Measurements from ENCODE around the gene MYPOP.

MYPOP gene

GRCh38 chr19:45882652-45883585, 19.5 kb downstream of the MYPOP start:
- peaks cover 35 to 71% (median 63%) of the 10 kb centered on the region in 10 experiments for H3K4me1 ChIP-seq
- peak overlapping the region in 9 of 11 experiments; percentile 23 to 67 (median 53); a peak in 14 of 22 replicates for H3K9ac ChIP-seq
- no peak for TF ChIP-seq Cebpa-rat (IDR thresholded peaks at IDR 0.05)
- H3K27me3 ChIP-seq: 0 out of 22 replicates have a peak, but pooled peaks cover 0 to 10% (median 0%) of the 10 kb centered on the region in 11 experiments
- peak overlapping the region; percentile 72 to 95 (median 88) for H3K4me2 ChIP-seq
- H3K27ac ChIP-seq: peak overlapping the region in 1 of 11 experiments; percentile 17; a peak in 1 of 22 replicates
- H3K4me3 ChIP-seq: peak overlapping the region; percentile 20 to 59 (median 46); a peak in 19 of 20 replicates
- H3K9me3 ChIP-seq (replicated peaks in 1 of 11): no peaks in the 10 kb centered on the region
- peaks cover 26 to 47% (median 36%) of the 10 kb centered on the region in 11 experiments; a peak in 20 of 22 replicates for H4K20me1 ChIP-seq
- peaks cover 0 to 13% (median 11%) of the 10 kb centered on the region in 11 experiments; a peak in 11 of 22 replicates for H3K36me3 ChIP-seq

- Histone ChIP-seq H3K4me3 (no peak overlapping the region), H3K9ac (peak overlapping the region in 5 of 11 experiments; percentile 37 to 67 (median 54); a peak in 5 of 22 replicates), H3K4me1 (peaks cover 39 to 75% (median 65%) of the 10 kb centered on the region in 10 experiments), H4K20me1 (peaks cover 26 to 47% (median 36%) of the 10 kb centered on the region in 11 experiments; a peak in 20 of 22 replicates), H3K9me3 (replicated peaks in 1 of 11) (no peaks in the 10 kb centered on the region), H3K36me3 (peaks cover 0 to 13% (median 11%) of the 10 kb centered on the region in 11 experiments; a peak in 11 of 22 replicates), H3K27ac (no peak overlapping the region), H3K4me2 (peak overlapping the region; percentile 72 to 95 (median 88)), H3K27me3 (0 out of 22 replicates have a peak, but pooled peaks cover 0 to 10% (median 0%) of the 10 kb centered on the region in 11 experiments)
- TF ChIP-seq Cebpa-rat (IDR thresholded peaks at IDR 0.05): no peak
Measured at GRCh38 chr19:45881909-45882528, 20.4 kb downstream of the MYPOP start.

GRCh38 chr19:45881082-45881908, 21.1 kb downstream of the MYPOP start:
- no peak overlapping the region for H3K27ac ChIP-seq

GRCh38 chr19:45879971-45880370, 22.4 kb downstream of the MYPOP start:
- TF ChIP-seq Cebpa-rat (IDR thresholded peaks at IDR 0.05): no peak
- no peaks in the 10 kb centered on the region for H3K9me3 ChIP-seq (replicated peaks in 1 of 11)
- H3K4me3 ChIP-seq: no peak overlapping the region
- H3K9ac ChIP-seq: no peak overlapping the region
- H3K4me2 ChIP-seq: 0 out of 22 replicates have a peak overlapping the region, but pooled peaks of 2 of the 11 experiments have one; percentile 90 to 95
- H4K20me1 ChIP-seq: peaks cover 20 to 41% (median 31%) of the 10 kb centered on the region in 11 experiments; a peak in 20 of 22 replicates
- H3K27me3 ChIP-seq: peaks cover 0 to 17% (median 0%) of the 10 kb centered on the region in 11 experiments; a peak in 2 of 22 replicates
- H3K27ac ChIP-seq: no peak overlapping the region
- peaks cover 0 to 13% (median 11%) of the 10 kb centered on the region in 11 experiments; a peak in 11 of 22 replicates for H3K36me3 ChIP-seq
- H3K4me1 ChIP-seq: peaks cover 46 to 87% (median 77%) of the 10 kb centered on the region in 10 experiments

More at GRCh38 chr19:45881082-45881908, 21.1 kb downstream of the MYPOP start:
- Histone ChIP-seq H3K9ac (peak overlapping the region in 1 of 11 experiments; percentile 49; a peak in 1 of 22 replicates), H3K27me3 (peaks cover 0 to 12% (median 0%) of the 10 kb centered on the region in 11 experiments; a peak in 2 of 22 replicates), H4K20me1 (peaks cover 26 to 47% (median 36%) of the 10 kb centered on the region in 11 experiments; a peak in 20 of 22 replicates), H3K4me2 (peak overlapping the region in 6 of 11 experiments; percentile 9 to 95 (median 84); a peak in 7 of 22 replicates), H3K4me3 (no peak overlapping the region), H3K36me3 (peaks cover 0 to 13% (median 11%) of the 10 kb centered on the region in 11 experiments; a peak in 11 of 22 replicates), H3K9me3 (replicated peaks in 1 of 11) (no peaks in the 10 kb centered on the region), H3K4me1 (peaks cover 45 to 80% (median 70%) of the 10 kb centered on the region in 10 experiments)
- no peak for TF ChIP-seq Cebpa-rat (IDR thresholded peaks at IDR 0.05)

GRCh38 chr19:45879055-45879454, 23.4 kb downstream of the MYPOP start:
- Histone ChIP-seq H3K9ac (peak overlapping the region in 5 of 11 experiments; percentile 5 to 45 (median 32); a peak in 6 of 22 replicates), H3K27me3 (peaks cover 0 to 17% (median 0%) of the 10 kb centered on the region in 11 experiments; a peak in 2 of 22 replicates), H3K4me3 (no peak overlapping the region), H3K4me2 (peak overlapping the region in 10 of 11 experiments; percentile 26 to 99 (median 98); a peak in 16 of 22 replicates), H4K20me1 (peaks cover 11 to 32% (median 22%) of the 10 kb centered on the region in 11 experiments; a peak in 19 of 22 replicates), H3K36me3 (peaks cover 0 to 4% (median 3%) of the 10 kb centered on the region in 11 experiments; a peak in 10 of 22 replicates), H3K9me3 (replicated peaks in 1 of 11) (no peaks in the 10 kb centered on the region), H3K27ac (no peak overlapping the region), H3K4me1 (peaks cover 37 to 81% (median 69%) of the 10 kb centered on the region in 10 experiments)
- no peak for TF ChIP-seq Cebpa-rat (IDR thresholded peaks at IDR 0.05)

- no peak for TF ChIP-seq Cebpa-rat (IDR thresholded peaks at IDR 0.05)
Measured at GRCh38 chr19:45878043-45878794, 24.2 kb downstream of the MYPOP start.

More at GRCh38 chr19:45878043-45878794, 24.2 kb downstream of the MYPOP start:
- Histone ChIP-seq H3K4me2 (peak overlapping the region; percentile 78 to 99 (median 97)), H3K9me3 (replicated peaks in 1 of 11) (no peaks in the 10 kb centered on the region), H3K27me3 (peaks cover 0 to 17% (median 0%) of the 10 kb centered on the region in 11 experiments; a peak in 2 of 22 replicates), H4K20me1 (peaks cover 5 to 25% (median 16%) of the 10 kb centered on the region in 11 experiments; a peak in 19 of 22 replicates), H3K4me1 (peaks cover 30 to 75% (median 62%) of the 10 kb centered on the region in 10 experiments), H3K27ac (no peak overlapping the region), H3K4me3 (no peak overlapping the region), H3K36me3 (no peaks in the 10 kb centered on the region), H3K9ac (peak overlapping the region in 1 of 11 experiments; percentile 75; a peak in 1 of 22 replicates)
